ENCODE data around the gene CACNA2D4.
"Not testable (repeated sequence)": the region's sequence is repeated elsewhere in the genome, so short reads cannot be mapped to it uniquely, and the experiment has no call there.

The CACNA2D4 gene

DNA sequence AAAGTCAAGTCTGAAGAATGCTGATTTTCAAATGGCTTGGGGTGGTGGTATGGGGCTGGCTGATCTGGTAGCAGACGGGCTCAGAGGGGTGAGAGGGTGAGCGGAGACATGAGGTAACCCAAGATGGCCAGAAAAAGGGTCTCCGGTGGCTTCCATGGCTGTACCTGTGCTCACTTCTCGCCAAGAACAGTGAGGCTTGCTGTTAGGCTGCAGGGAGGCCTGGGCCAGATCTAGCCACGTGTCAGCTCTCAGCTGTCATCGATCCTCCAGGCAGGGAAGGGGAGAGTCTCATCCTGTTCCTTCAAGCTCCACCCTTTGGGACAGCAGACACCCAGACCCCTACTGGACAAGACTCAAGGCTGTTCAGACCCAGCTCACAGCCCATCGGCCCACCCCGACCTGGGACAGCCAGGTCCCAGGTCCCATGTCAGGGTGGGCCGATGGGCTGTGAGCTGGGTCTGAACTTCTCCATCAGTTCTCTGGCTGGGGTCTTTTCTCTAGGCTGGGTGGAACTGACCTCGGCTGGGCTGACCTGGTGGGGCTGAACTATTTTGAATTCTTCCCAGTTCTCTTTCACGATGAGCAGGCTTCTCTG is 89.0 kb downstream of the CACNA2D4 start:
- no peak for DNase-seq

DNA sequence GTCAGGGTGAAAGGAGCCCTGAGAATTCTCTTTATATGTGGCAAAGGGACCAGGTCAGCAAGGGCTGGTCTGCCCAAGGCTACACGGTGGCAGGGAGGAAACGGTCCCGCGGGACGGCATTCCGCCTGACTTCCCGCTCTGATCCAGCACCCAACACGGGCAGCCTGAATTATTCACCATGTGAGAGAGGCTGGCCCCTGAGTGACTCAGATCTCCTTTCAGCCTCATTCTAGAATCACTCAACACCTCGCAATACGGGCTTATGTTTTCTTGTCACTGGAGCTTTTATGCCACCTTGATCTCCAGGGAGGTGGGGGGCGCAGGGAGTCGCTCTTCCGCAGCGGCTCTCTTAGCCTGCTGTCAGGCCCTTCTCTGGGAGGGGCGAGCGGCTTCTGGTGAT is 89.6 kb downstream of the CACNA2D4 start:
- DNase-seq, result no peak

DNA sequence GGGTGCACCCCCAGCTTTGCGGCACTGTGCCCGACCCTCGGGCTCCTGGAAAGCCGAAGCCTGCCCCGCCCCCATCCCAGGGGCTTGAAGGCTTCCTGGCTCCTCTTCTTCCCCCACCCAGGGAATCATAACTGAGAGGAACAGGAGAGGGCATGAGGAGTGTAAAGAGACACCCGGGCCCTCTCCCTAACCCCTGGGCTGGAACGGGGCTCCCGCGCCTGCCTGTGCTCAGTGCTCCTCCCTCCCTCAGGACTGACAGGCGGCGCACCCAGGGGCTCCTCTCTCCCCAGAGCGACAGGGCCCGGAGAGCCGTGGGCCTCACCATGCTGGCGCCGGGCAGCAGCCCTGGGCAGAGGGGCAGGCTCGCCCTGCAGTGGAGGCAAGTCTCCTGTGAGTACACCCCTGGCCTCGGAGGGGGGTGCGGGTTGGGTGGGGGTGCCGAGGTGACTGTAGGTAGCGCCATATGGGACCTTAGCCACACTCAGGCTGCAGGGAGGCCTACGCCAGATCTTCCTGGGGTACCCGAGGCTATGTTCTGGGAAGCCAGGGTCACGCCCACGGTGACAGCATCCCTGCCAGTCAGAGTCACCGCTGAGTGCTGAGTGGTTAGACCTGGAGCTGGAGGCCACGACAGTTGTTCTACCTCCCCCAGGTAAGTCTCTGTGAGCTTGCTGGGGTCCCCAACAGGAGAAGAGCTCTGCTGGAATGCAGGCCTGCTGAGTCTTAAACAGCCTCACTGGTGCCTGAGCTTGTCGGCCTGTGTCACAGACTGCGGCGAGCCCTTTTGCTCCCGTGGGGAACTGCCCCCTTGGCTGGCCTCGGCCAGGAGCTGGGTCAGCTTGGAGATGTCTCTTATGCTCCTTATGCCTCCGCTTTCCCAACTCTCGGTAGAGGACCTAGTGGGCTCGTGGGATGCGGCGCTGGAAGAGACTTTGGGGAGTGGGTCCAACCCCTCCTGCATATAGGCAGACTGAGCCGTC is 90.3 kb downstream of the CACNA2D4 start:
- DNase-seq, result no peak

DNA sequence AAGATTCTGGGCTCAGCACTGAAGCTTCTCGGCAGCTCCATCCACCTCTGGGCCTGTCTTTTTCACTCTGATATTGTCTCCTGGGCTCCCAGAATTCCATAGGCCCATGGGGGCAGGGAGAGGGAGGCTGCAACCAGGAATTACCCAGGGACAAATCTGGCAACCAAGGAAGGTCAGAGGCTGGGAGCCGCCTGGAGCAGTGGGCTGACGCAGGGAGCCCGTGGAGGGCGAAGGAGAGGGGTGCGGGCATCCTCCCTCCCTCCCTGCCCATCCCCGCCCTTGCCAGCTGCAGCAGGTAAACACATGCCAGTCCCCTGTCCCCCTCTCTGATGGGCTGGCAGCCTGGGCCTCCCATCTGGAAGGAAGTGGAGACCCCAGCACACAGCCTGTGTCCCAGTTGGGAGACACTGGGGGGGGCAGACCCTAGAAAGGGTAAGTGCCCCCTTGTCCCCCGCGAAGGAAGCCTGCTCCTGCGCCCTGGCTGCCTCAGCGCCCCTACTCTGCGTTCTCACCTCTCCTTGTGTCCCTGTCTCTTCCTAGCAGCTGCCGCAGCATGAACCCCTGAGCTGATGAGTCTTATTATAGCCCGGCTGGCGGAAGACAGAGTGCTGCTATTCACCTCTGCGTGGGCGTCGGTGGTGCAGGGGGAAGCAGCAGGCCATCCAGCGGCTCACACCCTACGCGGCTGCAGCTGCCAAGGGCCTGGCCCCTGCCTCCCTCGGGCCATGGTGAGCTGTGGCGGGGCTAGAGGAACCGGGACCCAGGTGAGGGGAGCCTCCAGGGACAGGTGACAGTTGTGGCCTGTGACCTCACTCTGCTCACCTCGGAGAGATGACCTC is 91.4 kb downstream of the CACNA2D4 start:
- no peak for DNase-seq

DNA sequence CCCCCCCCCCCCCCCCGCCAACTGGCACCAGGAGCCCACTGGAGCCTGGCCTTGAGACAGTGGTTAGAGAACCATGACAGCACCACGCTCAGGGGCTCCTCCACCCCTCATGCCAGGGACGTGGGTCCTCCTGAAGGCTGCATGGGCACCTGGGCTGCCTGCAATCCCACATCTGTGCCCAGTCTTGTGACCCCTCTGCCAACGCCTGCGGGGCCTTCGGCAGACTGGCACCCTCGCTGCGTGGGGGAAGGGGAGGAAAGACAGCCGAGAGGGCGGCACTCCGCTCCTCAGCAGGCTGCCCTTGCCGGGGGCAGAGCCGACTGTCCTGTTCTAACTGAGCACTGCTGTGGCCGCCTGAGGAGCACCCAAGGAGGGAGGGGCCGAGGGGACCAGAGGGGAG is 92.1 kb downstream of the CACNA2D4 start:
- DNase-seq, result no peak

DNA sequence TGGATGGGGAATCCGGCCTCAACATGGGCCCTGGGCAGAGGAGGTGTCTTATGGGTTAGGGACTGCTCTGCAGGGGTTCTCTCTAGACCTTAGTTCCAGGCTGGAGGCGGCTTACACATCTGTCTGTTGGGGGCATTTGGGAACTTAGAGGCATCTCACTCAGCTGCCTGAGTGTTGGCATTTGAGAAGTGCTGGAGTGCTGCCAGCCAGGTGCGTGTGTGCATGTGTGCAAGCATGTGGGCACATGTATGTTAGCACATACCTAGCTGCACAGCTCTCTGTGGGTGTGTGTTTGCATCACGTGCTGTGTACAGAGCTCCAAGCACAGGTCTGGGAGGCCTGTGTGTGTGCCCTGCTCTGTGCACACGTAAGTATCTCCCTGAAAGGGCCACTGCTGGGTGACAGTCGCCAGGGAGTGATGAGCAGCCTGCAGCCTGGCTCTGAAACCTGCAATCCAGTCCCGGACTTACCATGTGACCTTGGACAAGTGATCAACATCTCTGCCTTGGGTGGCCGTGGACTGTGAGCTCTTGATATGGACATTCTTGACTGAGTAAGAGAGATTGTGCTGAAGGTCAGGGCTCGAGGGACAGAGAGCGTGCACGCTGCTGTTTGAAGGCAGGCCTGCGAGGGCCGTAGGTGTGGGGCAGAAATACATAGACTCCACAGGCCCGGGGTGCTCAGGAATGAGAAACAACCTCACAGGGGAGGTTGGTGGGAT is 92.9 kb downstream of the CACNA2D4 start:
- DNase-seq, result no peak

DNA sequence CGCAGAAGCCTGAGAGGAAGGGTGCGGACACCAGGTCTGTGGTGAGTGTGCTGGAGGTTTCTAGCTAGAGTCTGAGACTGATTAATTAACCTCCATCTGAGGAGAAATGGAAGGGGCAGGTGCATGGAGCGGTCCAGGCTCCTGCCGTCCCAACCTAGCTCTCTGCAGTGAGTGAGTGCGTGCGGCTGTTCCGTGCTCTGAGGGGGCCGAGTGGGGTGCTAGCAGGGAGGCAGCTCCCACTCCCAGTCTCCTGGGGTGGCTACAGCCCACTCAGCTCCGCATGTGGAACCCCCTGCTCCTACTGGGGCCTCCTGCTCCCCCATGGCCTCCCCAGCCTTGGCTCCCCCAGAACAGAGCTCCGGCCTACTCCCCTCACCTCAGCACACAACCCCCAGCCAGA is 95.2 kb downstream of the CACNA2D4 start:
- no peak for DNase-seq

DNA sequence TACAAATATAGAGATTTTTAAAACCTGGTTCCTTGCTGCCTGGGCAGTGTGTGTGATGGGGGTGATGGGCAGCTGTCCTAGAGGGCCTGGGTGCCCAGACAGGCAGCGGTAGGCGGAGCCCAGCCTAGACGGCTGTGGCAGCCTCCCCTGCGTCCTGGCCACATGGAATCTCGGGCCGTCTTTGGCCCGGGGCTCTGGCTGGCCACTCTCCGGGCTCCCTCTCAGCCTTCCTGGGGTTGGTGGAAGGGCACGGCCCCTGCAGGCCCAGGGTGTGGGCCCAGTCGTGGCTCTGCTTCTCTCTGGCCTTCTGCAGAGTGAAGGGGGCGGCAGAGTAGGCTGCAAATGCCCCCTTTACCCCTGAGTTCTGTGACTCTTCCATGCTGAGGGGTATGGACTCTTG is 95.8 kb downstream of the CACNA2D4 start:
- DNase-seq, result no peak

DNA sequence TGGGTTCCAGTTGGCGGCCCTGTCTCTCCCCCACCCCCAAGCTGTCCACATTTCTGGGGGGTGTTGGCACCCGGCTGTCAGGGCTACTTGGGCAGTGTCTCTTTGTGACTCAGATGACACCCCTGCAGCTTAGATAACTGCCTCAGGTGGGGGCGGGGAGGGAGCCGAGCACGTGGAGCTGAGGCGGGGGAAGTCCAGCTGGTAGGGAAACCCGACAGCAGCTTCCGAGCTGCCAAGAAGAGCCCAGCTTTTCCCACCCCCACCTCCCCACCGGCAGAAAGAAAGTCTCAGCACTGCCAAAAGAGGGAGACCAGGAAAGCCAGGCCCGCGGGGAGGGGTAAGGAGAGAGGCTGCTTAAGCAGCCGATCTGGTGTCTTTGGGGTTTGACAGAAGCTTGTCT is 96.6 kb downstream of the CACNA2D4 start:
- no peak for DNase-seq

DNA sequence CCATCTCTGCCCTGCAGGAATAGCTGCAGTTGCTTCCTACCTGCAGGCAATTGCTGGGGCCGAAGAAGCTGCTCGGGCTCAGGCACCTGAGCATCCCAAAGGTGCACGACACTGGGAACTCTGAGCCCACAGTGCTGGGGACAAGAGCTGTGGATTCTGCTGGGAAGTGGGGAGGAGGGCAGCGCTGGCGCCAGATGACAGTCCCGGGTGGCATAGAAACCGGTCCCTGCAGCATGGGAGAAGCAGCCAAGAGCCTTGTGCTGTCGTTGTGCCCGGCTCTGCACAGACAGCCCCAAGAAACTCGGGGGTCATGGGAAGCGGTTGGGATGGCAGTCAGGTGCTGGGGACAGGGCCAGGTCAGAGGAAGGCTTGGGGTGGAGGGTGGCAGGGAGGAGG is 97.6 kb downstream of the CACNA2D4 start:
- no peak for DNase-seq

DNA sequence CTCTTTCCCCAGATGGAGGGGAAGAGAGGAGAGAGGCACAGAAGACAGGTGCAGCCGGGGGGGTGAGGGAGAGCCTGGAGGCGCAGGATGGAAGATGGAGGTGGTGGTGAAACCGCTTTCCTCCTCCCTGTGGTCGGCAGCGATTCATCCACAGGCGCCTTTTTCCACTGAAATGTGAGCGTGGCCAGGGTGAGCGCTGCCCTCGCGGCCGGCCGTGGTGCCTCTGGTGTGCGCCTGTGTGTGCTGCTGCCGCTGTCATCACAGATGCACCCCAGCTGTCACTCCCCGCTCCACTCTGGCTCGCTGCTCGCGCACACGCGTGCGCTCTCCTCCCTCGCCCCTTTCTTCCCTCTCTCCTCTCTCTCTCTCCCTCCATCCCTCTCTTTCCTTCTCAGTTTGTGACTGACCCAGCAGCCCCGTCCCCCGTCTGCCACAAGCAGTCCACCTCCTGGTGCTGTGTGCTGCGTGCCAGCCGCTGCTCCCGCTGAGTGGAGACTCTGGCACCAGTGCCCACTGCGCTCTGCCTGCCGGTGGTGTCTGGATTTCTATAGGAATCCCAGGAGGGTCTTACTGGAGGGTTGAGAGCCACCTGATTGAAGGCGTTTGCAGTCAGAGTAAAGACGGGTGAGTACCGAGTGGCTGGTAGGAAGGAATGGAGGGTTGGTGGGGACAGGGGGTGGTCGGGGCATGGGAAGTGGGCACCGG is 98.1 kb downstream of the CACNA2D4 start, which contains the start of gene LRTM2:
TSS of gene LRTM2 (plus strand) at position 375 of the 705 bp plus-strand sequence. CDS start 7,584 bp downstream, outside the sequence.
- DNase-seq, result no peak

DNA sequence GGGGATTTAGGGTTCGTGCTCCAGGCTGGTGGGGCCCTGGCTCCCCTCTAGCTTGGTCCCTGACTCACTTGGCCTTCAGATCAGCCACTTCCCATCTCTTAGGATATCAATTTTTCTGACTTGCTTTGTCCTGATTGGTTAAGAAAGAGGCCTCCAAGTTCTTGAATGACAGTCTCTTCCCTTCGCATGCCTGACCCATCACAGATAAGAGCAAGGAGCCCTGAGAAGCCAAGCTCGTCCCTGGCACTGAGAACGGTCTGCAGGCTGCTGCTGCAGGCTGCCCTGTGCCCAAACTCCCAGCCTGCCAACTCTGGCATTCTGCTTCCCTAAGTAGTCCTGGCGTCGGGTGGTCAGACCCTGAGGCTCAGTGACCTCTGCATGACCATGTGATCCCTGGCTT is 98.9 kb downstream of the CACNA2D4 start:
- no peak for DNase-seq

DNA sequence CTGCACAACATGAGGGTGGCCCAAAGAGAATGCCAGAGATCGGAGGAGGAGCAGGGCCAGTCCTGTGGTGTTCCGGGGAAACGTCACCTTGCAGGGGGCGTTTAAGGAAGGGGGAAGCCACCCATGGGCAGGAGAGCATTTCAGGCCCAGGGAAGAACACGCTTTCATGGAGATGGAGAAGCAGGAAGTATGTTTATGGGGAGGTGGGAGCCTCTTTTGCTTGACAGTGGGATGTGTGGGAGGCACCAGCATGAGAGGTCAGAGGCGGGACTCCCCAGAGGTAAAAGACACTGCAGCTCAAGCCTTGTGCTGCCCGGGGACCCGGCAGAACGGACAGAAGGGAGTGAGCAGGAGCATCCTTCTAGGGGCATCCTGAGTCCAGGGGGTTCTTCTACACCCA is 99.4 kb downstream of the CACNA2D4 start:
- DNase-seq, result no peak

DNA sequence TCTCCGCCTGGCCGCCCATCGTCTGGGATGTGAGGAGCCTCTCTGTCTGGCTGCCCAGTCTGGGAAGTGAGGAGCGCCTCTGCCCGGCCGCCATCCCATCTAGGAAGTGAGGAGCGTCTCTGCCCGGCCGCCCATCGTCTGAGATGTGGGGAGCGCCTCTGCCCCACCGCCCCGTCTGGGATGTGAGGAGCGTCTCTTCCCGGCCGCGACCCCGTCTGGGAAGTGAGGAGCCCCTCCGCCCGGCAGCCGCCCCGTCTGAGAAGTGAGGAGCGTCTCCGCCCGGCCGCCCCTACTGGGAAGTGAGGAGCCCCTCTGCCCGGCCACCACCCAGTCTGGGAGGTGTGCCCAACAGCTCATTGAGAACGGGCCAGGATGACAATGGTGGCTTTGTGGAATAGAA is 100.5 kb downstream of the CACNA2D4 start:
- DNase-seq, result not testable (repeated sequence)

DNA sequence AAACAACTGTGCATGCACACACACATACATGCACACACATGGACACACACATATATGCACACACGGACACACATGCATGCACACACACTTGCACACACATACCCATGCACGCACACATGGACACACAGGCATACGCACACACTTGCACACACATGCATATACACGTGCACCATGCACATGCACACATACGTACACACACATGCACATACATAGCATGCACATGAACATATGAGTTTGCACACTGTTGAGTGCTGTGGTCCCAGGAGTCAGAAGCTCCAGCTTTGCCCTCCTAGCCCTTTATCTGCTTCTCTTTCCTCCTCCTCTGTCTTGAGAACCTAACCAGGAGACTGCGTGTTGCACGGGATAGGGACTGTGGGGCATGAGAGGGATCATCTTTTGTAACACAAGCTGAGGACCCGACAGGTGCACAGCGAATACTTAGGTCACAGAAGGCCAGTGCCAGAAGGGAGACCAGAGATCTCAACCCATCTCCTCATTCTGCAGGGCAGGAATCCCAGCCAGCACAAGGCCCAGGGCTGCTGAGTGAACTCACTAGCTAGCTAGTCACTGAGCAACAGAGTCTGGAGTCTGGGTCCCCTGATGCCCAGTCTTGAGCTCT is 101.6 kb downstream of the CACNA2D4 start:
- no peak for DNase-seq

DNA sequence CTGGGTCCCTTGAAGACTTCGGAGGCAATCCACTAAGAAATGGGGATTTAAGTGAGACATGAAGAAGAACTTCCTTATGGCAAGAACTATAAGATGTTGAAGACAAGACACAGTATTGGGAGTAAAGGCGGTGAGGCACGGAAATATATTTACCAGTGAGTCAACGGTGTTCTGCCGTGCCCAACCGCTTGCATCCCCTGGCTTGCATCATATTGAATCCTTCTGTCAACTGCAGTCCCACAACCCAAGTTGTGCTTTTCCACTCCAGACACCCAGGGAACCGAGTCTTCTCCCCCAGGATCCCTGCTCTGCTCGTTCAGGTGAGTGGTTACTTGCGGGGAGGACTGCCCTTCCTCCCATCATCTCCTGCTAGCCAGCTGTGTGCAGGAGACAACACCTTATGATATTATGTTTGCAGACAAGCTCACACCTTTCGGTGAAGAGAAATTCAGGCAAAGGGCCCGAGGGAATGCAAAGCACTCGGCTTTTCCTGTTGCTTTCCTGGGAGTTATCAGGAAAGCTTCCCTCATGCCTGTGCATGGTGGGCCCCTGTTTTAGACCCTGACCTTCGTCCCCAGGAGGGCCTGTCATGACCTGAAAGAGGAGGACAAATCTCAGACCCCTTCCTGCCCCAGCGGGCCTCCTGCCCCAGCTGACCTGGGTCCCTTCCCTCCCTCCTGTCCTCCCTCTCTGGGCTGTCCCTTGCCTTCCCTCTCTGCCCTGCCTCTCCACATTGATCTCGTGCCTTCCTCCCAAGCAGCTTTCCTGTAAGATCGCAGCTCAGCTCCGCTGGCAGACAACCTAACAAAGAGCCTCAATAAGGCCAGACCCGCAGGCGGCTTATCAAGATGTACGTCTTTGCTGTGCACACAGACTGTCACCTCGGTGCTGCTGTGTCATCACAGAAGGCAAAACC is 102.4 kb downstream of the CACNA2D4 start:
- DNase-seq, result no peak

DNA sequence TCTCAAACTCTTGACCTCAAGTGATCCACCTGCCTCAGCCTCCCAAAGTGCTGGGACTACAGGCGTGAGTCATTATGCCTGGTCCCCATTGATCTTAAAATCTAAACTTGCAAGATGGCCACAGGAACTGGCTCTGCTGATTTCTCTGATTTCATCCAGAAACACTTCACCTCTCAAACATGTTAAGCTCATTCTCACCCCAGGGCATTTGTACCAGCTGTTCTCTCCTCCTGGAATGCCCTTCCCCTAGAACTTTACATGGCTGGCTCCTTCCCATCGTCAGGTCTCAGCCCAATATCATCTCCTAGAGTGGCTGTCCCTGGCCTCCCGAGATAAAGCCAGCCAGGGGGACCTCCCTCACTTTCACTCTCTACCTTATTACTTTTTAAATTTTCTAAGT is 103.3 kb downstream of the CACNA2D4 start:
- no peak for DNase-seq

DNA sequence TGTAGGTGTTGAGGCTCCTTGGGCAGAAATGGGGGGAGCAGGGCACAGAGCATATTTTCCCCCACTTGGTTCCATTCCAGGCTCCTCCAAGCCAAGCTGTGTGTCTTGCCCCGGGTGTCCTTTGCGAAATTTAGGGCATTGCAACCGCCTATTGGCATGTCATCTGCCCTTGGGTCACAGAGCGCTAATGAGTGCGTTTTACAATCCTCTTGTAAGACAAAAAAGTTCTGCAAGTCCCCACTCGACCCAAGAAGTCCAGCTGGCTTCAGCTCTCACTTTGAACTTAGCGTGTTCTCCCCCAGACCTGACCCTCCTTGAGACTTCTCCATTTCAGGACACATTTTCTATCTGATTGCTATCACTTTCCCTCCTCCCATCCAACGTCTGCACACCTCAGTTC is 104.2 kb downstream of the CACNA2D4 start:
- no peak for DNase-seq

DNA sequence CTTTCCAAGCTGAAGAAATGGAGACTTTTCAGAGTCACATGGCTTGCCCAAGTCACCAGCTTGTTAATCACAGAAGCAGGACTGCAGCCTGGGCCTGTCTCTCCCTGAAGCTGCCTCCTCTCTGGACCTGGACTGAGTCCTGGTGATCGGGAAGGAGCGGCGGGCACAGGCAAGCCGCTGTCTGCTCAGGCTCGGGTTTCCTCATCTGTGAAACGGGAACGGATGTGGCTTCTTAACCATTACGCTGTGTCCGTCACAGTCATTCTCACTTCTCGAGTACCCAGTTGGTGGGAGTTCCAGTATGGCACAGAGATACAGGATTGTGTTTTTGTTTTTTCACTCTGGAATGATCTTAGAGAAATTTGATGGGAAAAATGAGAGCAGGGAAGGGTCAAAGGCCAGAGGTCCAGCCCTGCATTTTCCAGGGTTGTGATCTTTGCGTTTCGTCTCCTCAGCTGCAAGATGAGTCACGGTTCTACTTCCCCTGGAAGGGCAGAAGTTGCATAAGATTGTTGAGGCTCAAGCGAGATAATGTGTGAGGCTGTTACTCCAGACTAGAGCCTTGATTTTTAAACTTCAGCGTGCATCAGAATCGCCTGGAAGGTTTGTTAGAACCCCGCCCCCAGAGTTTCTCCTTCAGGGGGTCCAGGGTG is 105.7 kb downstream of the CACNA2D4 start:
- no peak for DNase-seq

DNA sequence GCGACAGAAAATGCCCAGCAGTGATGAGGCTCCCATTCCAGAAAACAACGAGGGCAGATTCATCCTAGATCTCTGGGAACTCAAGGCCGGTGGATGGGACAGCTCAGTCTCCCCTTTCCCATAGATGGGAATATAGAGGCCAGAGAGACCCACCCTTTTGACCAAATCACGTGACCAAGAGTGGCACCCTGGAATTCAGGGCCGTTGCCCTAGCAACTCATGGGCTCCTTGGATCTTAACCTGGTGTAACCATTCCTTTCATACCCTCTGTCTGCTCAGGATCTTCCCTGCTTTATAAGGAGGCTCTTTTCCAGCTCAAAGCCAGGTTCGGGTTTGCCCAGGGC is 106.5 kb downstream of the CACNA2D4 start:
- no peak for DNase-seq
